Stimulated activated naive CD8-positive, alpha-beta T cell treated with anti-CD3 and anti-CD28 coated beads, Interleukin-15, amount 100 ng/mL, for 72 hours (primary cell): ENCODE results near the gene POLR1C.

Experiments
- ATAC-seq: fragments of 150-1000 bp; cut with Tn5 transposase; 2 replicates; pipeline ENCODE4 v1.10.0; 2021; ENCODE audit warnings: mild to moderate bottlenecking, moderate library complexity
- DNase-seq, 2 donors: peaks; one replicate each; pipeline ENCODE4 v3.0.0; 2021 to 2022
- H3K27ac Mint-ChIP-seq, 2 donors: one replicate each; pipeline ENCODE4 v1.8.0; 2022; ENCODE audit warnings: mild to moderate bottlenecking in 2 of 2, mixed read lengths in 2 of 2, moderate library complexity in 2 of 2
- H3K27me3 Mint-ChIP-seq: one replicate; pipeline ENCODE4 v1.8.0; 2022; ENCODE audit warnings: mixed read lengths
- H3K4me1 Mint-ChIP-seq: one replicate; pipeline ENCODE4 v1.8.0; 2022; ENCODE audit warnings: mild to moderate bottlenecking, mixed read lengths
- H3K4me3 Mint-ChIP-seq, 2 donors: one replicate each; pipeline ENCODE4 v1.8.0; 2022; ENCODE audit warnings: mild to moderate bottlenecking in 2 of 2, mixed read lengths in 2 of 2, moderate library complexity in 1 of 2
- H3K9me3 Mint-ChIP-seq, 2 donors: one replicate each; pipeline ENCODE4 v1.8.0; 2022; ENCODE audit warnings: mixed read lengths in 2 of 2

POLR1C gene

DNA sequence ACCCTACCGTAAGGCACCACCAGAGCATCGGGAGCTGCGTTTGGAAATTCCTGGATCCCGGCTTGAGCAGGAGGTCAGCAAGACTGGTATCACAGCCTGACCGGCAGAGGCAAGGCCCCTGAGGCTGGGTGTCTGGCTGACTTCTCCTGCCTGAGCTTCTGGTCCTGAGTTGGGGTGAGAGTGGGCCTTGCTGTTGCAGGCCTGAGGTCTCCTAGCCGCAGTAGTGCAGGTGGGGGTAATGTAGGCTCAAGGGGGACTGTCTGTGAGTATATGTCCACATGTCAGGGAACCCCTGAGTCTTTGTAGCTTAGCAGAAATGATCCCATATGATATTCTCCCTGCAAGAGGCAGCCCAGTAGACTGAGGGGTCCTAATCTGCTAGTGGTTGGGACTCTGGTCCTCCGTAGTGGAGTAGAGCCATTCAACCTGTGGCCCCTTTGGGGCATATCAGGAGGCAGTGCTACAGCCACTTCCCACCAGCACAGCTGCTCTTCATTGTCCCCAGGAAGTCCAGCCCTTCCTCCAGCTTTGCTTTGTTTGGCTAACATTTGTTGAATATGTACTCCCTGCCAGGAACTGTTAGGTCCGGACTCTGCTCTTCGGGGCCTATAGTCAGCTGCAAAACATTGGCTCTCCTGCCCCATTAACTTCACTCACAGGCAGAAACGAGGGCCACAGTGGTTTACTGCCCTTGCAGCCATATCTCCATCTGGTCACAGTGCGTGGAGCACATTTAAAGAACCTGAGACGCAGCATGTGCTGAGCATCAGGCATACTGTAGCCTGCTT, 17.7 kb upstream of the POLR1C start:
- no peaks in the 10 kb centered on the region for H3K27me3 Mint-ChIP-seq
- DNase-seq (no peak), ATAC-seq (no peak)
- no peak overlapping the region for H3K27ac Mint-ChIP-seq
- H3K4me1 Mint-ChIP-seq: peaks cover 14% of the 10 kb centered on the region
- no peaks in the 10 kb centered on the region for H3K9me3 Mint-ChIP-seq
- no peak overlapping the region for H3K4me3 Mint-ChIP-seq

DNA sequence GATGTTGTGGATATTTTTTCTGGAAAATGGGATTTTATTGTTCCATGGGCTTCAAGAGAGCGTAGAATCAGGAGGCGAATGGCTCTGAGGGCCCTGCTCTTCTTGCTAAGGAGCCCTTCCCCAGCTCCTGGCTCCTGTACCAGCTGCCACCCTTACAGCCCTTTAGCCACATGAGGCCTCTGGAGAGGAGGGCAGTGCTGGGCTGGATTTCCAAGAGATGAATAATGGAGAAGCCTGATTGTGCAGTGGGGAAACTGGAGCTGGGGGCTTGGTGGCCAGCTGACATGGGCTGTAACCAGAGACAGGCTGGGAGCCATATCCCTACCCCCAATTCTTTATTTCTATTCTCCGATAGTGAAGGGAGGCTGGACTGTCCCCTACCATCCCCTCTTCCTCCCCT, 16.0 kb upstream of the POLR1C start:
- no peak for ATAC-seq
- no peak for DNase-seq
- Mint-ChIP-seq H3K9me3 (no peaks in the 10 kb centered on the region), H3K4me1 (no peaks in the 10 kb centered on the region), H3K27ac (peak overlapping the region in 1 of 2 donors; percentile 23), H3K4me3 (no peak overlapping the region), H3K27me3 (no peaks in the 10 kb centered on the region)

DNA sequence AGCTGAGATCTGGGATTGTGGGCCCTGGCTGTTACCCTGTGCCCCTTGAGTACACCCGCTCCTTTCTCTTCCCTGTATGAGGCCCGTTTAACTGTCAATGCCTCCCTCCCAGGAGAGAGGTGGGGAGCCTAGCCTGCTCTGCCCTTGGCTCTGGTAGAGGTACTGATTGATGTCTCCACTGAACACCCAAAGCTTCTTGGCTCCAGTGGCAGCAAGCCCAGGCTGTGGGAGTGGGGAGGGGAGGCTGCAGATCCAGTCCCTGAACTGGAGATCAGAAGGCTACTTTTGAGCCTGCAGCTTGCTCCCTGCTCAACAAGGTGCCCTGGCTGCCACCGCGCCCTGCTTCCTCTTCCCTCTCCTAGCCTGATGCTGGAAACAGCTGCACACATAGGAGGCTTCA, 14.2 kb upstream of the POLR1C start:
- DNase-seq (no peak), ATAC-seq (no peak)
- no peak overlapping the region for H3K27ac Mint-ChIP-seq
- H3K9me3 Mint-ChIP-seq: no peaks in the 10 kb centered on the region
- H3K4me3 Mint-ChIP-seq: no peak overlapping the region
- H3K27me3 Mint-ChIP-seq: peaks cover 6% of the 10 kb centered on the region
- H3K4me1 Mint-ChIP-seq: peaks cover 11% of the 10 kb centered on the region

DNA sequence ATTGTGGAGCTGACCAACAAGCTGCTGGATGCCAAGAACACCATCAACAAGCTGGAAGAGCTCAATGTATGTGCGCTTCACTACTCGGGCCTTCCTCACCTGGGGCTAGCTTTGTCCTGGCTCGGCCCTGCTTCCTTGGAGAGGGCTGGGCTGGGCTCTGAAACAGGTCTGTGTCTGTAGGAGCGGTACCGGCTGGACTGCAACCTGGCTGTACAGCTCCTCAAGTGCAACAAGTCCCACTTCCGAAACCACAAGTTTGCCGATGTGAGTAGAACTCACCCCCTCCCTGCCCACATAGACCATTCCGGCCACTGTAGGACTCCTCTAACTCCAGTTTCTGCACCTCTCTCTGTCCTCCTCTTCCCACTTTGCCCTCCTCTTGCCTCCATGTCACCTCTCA, 13.4 kb upstream of the POLR1C start:
- H3K27me3 Mint-ChIP-seq: peaks cover 14% of the 10 kb centered on the region
- no peak for ATAC-seq
- no peak overlapping the region for H3K4me3 Mint-ChIP-seq
- DNase-seq: no peak
- H3K9me3 Mint-ChIP-seq: no peaks in the 10 kb centered on the region
- H3K27ac Mint-ChIP-seq: no peak overlapping the region
- peaks cover 11% of the 10 kb centered on the region for H3K4me1 Mint-ChIP-seq

DNA sequence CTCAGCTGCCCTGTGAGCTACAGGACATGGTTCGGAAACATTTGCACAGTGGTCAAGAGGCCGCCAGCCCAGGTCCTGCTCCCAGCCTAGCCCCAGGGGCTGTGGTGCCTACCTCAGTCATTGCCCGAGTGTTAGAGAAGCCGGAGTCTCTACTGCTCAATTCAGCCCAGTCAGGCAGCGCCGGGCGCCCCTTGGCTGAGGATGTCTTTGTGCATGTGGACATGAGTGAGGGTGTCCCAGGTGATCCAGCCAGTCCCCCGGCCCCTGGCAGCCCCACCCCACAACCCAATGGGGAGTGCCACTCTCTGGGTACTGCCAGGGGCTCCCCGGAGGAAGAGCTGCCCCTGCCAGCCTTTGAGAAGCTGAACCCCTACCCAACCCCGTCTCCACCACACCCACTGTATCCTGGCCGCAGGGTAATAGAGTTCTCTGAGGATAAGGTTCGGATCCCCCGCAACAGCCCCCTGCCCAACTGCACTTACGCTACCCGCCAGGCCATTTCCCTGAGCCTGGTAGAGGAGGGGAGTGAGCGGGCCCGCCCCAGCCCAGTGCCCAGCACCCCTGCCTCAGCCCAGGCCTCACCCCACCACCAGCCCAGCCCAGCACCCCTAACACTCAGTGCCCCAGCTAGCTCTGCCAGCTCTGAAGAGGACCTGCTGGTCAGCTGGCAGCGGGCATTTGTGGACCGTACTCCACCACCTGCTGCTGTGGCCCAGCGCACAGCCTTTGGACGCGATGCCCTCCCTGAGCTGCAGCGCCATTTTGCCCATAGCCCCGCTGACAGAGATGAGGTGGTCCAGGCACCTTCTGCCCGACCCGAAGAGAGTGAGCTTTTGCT, 11.9 kb upstream of the POLR1C start:
- peaks cover 26% of the 10 kb centered on the region for H3K27me3 Mint-ChIP-seq
- no peaks in the 10 kb centered on the region for H3K9me3 Mint-ChIP-seq
- ATAC-seq (no peak), DNase-seq (no peak)
- peaks cover 22% of the 10 kb centered on the region for H3K4me1 Mint-ChIP-seq
- H3K4me3 Mint-ChIP-seq: no peak overlapping the region
- no peak overlapping the region for H3K27ac Mint-ChIP-seq

DNA sequence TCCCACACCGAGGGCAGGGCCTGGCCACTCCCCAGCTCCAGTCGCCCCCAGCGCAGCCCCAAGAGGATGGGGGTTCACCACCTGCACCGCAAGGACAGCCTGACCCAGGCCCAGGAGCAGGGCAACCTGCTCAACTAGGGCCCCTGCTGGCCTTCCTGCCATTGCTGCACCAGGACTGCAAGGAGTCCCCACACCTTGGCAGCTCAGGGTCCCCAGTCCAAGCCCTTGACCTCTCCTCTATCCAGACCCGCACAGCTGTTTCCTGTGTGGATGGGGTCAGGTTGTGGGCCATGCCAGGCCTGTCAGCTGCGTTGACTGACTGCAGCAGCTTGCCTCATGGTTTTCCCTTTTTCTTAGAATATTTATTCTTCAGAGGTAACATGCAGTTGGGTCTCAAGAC, 11.2 kb upstream of the POLR1C start:
- ATAC-seq (no peak), DNase-seq (no peak)
- H3K4me1 Mint-ChIP-seq: peaks cover 27% of the 10 kb centered on the region
- peaks cover 26% of the 10 kb centered on the region for H3K27me3 Mint-ChIP-seq
- H3K9me3 Mint-ChIP-seq: no peaks in the 10 kb centered on the region
- H3K27ac Mint-ChIP-seq: no peak overlapping the region
- H3K4me3 Mint-ChIP-seq: no peak overlapping the region

DNA sequence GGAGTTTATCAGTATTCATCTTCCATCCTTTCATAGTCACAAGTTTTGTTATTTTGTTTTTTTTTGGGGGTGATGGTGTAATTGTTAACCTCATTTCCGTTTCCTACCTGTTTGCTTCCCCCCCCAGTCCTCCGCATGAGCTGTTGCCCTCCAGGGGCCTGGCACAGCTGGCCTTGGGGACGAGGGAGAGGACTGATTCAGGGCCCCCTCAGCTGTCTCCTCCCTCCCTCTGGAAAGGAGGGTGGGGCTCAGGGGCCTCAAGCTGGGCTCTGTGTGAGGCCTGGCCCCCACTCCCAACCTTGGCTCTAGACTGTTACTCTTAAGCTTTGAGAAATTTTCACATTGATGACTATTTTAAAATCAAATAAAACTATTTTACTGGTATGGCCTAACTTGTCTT, 10.7 kb upstream of the POLR1C start:
- no peak overlapping the region for H3K27ac Mint-ChIP-seq
- DNase-seq: no peak
- no peak for ATAC-seq
- H3K4me3 Mint-ChIP-seq: no peak overlapping the region
- peaks cover 26% of the 10 kb centered on the region for H3K27me3 Mint-ChIP-seq
- H3K9me3 Mint-ChIP-seq: no peaks in the 10 kb centered on the region
- H3K4me1 Mint-ChIP-seq: peaks cover 29% of the 10 kb centered on the region

DNA sequence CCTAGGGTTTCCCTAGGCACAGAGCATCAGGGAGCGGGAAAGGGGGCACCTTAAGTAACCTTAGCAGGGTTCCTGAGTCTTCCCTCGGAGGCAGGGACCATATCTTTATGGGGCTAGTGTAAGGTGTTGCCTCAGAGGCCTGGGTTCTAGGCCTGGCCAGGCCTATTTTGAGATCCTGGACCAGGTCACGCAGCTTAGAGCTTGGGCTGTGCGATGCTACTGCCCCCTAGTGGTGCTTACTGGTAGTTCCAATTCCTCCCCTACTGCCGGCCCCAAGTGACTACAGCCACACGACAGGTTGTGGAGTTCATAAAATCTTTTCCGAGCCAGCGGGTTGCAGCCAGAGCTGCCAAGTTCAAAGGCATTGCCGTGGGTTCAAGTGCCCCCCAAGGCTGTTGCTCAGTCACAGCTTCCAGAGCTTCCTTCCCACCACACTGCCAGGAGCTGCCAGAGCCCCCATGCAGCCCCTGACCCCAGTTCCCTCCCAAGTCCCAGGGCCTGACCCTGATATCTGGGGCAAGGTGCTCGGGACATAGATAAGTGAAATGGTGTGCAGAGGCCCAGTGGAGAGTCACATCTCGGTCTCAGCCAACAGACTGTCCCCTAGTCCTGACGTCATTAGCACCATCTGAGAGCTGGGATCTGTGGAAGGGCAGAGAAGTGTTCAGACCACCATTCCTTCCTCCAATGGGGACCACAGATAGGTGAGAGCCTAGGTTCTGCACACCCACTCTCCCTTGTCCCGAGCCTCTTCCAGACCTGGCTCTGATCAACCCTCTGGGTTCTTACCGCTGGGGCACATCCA, 10.0 kb upstream of the POLR1C start:
- Mint-ChIP-seq H3K4me3 (no peak overlapping the region), H3K4me1 (peaks cover 29% of the 10 kb centered on the region), H3K27ac (peak overlapping the region in 1 of 2 donors; percentile 68), H3K27me3 (peaks cover 26% of the 10 kb centered on the region), H3K9me3 (no peaks in the 10 kb centered on the region)
- peak; percentile 81 to 84 for DNase-seq
- peak; percentile 79 for ATAC-seq

DNA sequence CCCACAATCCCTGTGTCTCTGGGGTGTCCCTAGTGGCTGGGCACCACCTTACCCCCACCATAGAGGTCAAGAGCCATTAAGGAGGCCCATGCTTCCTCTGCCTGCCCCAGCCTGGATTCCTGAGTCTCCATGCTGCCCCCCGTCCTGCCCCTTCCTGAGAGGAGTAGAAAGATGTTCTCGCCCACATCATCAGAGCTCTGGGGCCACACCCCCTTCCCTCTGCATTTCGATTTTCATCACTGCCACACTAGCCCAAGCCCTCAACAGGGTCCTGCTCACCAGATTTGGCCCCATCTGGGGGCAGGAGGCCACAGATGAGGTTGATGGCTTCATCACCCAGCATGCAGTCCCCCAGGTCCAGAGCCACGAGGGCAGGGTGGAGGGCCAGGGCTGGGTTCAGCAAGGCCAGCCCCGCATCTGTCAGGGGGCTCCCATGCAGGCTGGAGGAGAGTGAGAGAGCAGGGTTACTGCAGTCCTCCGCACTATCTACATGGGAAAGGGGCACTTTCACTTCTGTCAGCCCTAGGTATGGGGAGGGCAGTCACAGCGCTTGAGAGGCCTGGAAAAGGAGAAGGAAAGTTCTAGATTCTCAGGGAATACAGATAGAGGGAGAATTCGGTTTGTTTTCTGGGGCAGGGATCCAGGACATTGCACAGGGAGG, 8.3 kb upstream of the POLR1C start:
- no peaks in the 10 kb centered on the region for H3K9me3 Mint-ChIP-seq
- peaks cover 33% of the 10 kb centered on the region for H3K4me1 Mint-ChIP-seq
- ATAC-seq: no peak
- H3K27ac Mint-ChIP-seq: peak overlapping the region in 1 of 2 donors; percentile 46
- H3K27me3 Mint-ChIP-seq: peaks cover 26% of the 10 kb centered on the region
- DNase-seq: peak in 1 of 2 donors; percentile 15
- H3K4me3 Mint-ChIP-seq: peak overlapping the region; percentile 74 to 76

DNA sequence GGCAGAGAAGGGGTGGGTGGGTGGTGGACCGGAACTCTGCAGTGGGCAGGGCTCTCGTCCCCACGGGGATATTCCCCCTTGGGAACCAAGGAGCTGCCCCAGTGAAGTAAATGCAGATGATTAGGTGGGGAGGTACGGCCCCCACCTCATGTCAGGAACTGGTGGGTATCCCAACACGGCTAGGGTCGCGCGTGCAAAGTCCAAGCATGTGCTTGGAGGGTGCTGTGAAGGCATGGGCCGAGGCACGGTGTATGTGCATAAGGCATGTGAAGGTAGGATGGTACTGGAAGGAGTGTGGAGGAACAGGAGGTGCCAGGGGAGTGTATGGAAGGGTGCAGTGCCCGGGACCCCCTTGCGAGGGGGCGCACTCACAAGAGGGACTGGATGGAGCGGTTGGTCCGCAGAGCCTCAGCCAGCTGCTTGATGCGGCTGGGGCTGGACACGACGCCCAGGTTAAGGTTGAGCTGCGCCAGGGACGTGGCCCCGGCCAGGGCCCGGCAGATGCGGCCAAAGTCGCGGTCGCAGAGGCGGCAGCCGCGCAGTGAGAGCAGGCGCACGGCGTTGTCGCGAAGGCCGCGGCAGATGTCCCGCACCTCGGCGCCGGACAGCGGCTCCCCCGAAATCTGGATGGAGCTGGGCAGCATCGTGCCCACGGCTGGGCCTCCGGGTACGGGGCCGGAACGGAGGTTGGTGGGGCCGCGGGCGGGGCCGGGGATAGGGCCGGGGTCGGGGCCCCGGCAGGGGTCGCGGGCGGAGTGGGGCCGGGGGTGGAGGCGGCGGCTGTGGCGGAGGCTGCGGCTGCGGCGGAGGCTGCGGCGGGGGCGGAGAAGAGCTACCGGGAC, 7.5 kb upstream of the POLR1C start:
- Mint-ChIP-seq H3K4me1 (peaks cover 34% of the 10 kb centered on the region), H3K4me3 (peak overlapping the region; percentile 74 to 76), H3K27ac (peak overlapping the region in 1 of 2 donors; percentile 74), H3K9me3 (no peaks in the 10 kb centered on the region), H3K27me3 (peaks cover 26% of the 10 kb centered on the region)
- DNase-seq (peak in 1 of 2 donors; percentile 20), ATAC-seq (peak; percentile 22)

DNA sequence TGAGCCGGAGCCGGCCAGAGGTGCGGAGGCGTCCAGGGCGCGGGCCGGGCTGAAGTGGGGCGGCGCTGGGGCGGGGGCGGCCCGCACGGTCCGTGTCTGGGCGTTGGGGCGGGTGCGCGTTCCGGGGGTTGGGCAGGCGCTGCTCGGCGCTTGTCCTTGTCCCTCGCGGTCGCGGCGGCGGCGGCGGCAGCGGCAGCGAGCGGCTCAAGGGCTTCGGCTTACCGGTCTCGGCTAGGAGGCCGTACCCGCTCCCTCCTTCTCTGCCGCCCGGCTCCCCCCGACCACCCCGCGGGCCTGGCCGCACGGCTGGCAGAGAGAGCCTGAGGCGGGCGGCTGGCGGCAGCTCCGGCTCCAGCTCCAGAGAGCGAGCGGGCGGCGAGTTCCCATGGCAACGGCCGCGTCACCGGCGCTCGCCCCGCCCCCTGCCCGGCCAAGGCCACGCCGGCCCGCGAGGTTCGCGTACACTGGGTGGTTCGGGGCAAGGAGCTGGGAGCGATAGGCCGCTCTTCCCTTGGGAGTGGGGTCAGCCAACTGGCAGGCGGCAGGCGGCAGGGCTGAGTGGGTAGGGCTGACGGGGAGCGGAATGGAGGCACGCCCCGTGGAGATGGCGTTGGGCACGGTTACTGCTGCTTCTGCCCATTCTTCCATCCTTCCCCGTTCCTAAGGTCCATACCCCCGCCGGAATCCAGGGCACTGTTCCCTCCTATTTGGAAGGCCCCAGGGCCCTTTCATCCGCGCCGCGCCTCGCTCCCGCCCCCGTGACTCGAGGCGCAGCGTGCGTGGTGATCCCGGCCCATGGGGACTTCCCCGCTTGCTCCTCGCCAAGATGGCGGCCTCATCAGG, 6.7 kb upstream of the POLR1C start, which contains the start of gene LRRC73:
Gene LRRC73 (minus strand): TSS at position 363 of the 843 bp plus-strand sequence. CDS start 561 bp downstream, outside the sequence.
- Mint-ChIP-seq H3K4me3 (peak within 1 kb of the TSS; percentile 74 to 76), H3K27ac (peak within 1 kb of the TSS in 1 of 2 donors; percentile 74), H3K9me3 (no peaks in the 10 kb centered on the region), H3K4me1 (peaks cover 38% of the 10 kb centered on the region), H3K27me3 (peaks cover 26% of the 10 kb centered on the region)
- DNase-seq (peak; percentile 73 to 78), ATAC-seq (peak; percentile 71)

DNA sequence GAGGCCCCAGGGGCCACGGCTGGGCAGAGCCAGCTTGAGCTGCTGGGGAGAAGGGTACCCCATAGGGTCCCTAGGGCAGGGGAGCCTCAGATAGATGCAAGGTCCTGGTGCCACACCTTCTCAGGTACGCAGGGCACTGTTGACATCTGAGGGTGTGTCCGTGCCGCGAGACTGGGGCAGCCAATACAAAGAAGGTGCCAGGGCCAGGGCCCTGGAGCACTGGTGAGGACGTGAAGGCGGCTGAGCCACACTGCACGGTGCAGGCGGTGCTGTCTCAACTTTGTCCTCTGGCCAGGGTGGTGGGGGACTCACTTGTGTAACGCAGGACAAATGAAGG, 6.1 kb upstream of the POLR1C start:
- Mint-ChIP-seq H3K27me3 (peaks cover 26% of the 10 kb centered on the region), H3K4me3 (peak overlapping the region; percentile 73 to 76), H3K27ac (peak overlapping the region in 1 of 2 donors; percentile 13), H3K4me1 (peaks cover 44% of the 10 kb centered on the region), H3K9me3 (no peaks in the 10 kb centered on the region)
- no peak for ATAC-seq
- DNase-seq: no peak

DNA sequence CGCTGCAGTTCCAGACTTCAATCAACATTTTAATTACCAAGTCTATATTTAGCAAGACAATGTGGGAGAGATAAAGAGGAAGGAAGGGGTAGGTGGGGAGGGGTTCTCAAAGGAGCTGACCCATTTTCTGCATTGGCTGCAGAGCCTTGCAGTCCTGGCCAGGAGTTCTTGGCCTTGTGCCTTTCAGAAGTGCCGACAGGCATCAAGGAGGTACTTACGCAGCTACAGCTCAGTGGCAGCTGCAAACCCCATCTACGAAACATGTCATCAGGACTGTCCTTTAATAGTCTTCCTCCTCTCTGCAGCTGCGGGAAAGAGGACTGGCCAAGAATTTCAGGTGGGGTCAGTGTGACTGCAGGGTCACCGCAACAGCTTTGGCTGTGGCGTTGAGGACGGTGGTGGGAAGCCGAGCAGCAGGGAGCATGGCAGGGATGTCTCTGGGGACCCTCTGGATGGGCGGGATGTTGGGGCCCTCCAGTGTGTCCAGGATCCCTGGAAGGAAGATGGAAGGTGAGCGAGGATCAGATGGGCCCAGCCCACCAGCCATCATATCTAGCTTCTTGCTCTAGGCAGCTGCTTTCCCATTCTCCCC, 5.0 kb upstream of the POLR1C start:
- no peak for ATAC-seq
- no peak for DNase-seq
- Mint-ChIP-seq H3K4me3 (no peak overlapping the region), H3K4me1 (peaks cover 46% of the 10 kb centered on the region), H3K9me3 (no peaks in the 10 kb centered on the region), H3K27me3 (peaks cover 26% of the 10 kb centered on the region), H3K27ac (no peak overlapping the region)
